Left kidney (tissue), 8 donors: ENCODE results near the gene ADORA2B. TPM values are rescaled to one million over a fixed set of nuclear protein-coding genes. Genes with fewer than 3 reads are reported as not detected.
A peak's percentile ranks its signal among the peaks of the same experiment; 100 is the strongest.
"Not testable (repeated sequence)": the region's sequence is repeated elsewhere in the genome, so short reads cannot be mapped to it uniquely, and the experiment has no call there.

Source experiments
- DNase-seq: peaks from one replicate; pipeline ENCODE4 v3.0.0-alpha.2; 2013
- long read RNA-seq, 8 donors: transcript quantifications; one replicate each; lab custom pipeline, GENCODE V29; 2026
- polyA plus RNA-seq: library from polyadenylated mRNA; unstranded; fragments of 120-200 nt; gene quantifications from one replicate; pipeline ENCODE4 v1.2.1, GENCODE V29; 2013; ENCODE audit not compliant: insufficient read length

The ADORA2B gene
- 4.6 TPM for polyA plus RNA-seq
- long read RNA-seq, donor 1, partial matches to known transcripts = 0 of 1 reads
- long read RNA-seq, donor 1, other reads (novel, unspliced or antisense) = 0 of 1 reads
- long read RNA-seq, donor 2, transcript ADORA2B-202 (1 exons, 1,875 nt) = major isoform, 6 of 6 reads
- long read RNA-seq, donor 2, partial matches to known transcripts = 0 of 6 reads
- long read RNA-seq, donor 2, other reads (novel, unspliced or antisense) = 0 of 6 reads
- long read RNA-seq, donor 3, partial matches to known transcripts = 11 of 19 reads
- long read RNA-seq, donor 3, other reads (novel, unspliced or antisense) = 6 of 19 reads
- long read RNA-seq, donor 4 = 0 reads
- long read RNA-seq, donor 5, partial matches to known transcripts = 0 of 1 reads
- long read RNA-seq, donor 5, other reads (novel, unspliced or antisense) = 0 of 1 reads
- long read RNA-seq, donor 6, partial matches to known transcripts = 38 of 43 reads
- long read RNA-seq, donor 6, other reads (novel, unspliced or antisense) = 0 of 43 reads
- long read RNA-seq, donor 7, transcript ADORA2B-202 (1 exons, 1,875 nt) = major isoform, 7 of 9 reads
- long read RNA-seq, donor 7, partial matches to known transcripts = 0 of 9 reads
- long read RNA-seq, donor 7, other reads (novel, unspliced or antisense) = 0 of 9 reads
- long read RNA-seq, donor 8 = 0 reads

DNA sequence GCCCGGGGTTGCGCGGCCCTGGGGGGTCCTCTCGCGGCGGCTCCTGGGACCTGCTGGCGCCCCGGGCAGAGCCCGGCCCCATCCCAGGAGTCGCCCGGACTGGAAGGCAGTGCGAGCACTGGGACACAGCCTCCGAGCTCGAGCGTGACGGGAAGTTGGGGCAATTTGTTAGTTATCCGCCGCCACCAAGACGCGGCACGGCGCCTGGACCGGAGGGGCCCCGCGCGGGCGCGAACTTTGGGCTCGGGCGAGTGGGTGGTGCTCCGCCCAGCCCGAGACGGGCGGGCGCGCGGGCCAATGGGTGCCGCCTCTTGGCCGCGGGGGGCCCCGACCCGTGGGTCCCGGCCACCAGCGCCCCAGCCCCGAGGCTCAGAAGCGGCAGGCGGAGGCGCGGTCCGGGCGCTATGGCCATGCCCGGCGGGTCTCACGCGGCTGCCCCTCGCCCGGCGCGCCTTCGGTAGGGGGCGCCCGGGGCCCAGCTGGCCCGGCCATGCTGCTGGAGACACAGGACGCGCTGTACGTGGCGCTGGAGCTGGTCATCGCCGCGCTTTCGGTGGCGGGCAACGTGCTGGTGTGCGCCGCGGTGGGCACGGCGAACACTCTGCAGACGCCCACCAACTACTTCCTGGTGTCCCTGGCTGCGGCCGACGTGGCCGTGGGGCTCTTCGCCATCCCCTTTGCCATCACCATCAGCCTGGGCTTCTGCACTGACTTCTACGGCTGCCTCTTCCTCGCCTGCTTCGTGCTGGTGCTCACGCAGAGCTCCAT is at the start of gene ADORA2B:
ADORA2B (plus strand) TSS at position 372 of the 768 bp plus-strand sequence; CDS start at position 491, 119 bp downstream.
- peak; percentile 70 for DNase-seq

DNA sequence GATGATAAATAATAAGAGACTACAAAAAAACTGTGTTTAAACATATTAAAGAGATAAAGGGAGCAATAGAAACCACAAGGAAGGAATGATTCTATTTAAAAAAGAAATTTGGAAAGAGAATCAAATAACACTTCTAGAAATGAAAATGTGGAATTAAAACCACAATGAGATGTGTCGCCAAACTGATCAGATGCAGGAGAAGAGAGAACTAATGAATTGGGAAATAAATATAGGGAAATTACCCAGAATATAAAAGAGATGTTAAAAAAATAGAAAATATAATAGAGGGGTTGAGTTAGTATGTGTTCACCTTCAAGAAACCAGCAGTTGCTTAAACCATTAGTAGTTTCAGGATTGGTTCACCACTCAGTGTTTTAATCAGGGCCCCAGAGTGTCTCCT is 48.7 kb upstream of the ADORA2B start:
- no peak for DNase-seq

DNA sequence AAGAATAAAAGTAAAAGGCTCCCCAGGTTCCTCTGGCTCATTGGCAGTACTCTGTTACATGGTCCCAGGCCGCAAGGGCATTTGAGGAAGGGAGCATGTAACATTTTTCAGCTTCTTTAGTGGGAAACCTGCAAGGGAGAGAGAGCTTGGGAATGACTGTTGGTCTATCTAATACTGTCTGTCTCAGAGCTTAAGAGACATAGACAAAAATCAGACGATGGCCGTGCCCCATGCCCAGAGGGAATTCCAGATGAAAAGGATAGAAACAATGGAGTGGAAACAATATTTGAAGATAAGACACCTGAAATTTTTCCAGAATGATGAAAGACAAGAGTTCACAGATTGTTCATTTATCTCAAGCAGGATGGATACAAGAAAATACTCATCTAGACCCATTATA is 48.1 kb upstream of the ADORA2B start:
- no peak for DNase-seq

DNA sequence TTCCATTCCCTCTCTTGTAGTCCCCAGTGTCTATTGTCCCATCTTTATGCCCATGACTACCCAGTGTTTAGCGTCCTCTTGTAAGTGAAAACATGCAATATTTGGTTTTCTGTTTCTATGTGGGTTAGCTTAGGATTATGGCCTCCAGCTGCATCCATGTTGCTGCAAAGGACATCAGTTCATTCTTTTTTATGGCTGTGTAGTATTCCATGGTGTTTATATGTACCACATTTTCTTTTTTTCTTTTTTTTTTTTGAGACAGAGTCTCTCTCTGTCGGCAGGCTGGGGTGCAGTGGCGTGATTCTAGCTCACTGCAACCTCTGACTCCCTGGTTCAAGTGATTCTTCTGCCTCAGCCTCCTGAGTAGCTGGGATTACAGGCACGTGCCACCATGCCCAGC is 45.3 kb upstream of the ADORA2B start:
- not testable (repeated sequence) for DNase-seq

DNA sequence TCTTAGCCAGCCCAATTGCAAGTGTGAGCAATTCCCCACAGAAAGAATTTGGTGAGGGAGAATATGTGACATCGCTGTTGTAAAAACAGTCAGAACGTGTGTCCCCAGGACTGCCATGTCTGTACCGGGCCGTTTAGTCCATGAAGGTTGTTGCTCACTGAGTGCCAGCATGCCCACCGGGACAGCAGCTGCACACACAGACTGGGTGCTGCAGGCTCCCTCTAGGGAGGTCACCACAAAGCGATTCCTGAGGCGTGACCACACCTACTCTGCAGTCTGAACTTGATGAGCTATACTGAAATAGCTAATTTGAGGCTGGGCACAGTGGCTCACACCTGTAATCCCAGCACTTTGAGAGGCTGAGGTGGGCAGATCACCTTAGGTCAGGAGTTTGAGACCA is 44.1 kb upstream of the ADORA2B start:
- no peak for DNase-seq

DNA sequence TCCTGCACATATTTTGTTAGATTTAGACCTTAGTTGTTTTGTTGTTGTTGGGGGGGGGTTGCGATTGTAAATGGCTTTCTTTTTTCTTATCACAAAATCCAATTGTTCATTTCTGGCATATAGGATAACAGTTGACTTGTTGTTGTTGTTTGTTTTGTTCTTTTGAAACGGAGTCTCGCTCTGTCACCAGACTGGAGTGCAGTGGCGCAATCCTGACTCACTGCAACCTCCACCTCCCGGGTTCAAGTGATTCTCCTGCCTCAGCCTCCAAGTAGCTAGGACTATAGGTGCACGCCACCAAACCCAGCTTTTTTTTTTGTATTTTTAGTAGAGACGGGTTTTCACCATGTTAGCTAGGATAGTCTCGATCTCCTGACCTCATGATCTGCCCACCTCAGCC is 39.7 kb upstream of the ADORA2B start:
- not testable (repeated sequence) for DNase-seq

DNA sequence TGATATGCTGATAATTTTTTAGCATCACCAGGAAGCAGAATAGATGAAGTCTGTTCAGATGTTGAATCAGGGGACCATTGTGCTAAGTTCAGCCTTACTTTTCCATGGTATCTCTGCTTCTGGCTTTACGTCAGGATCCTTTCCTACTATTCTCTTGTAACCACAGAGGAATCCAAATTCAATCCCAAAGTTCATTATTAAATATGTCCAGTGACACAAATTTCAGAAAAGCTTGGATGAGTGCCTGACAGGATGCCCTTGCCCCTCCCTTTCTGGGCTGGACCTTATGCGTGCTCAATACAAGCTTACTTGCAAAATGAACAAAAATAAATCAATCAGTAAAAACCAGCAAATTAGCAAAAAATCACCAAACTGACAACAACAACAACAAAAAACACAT is 37.6 kb upstream of the ADORA2B start:
- no peak for DNase-seq

DNA sequence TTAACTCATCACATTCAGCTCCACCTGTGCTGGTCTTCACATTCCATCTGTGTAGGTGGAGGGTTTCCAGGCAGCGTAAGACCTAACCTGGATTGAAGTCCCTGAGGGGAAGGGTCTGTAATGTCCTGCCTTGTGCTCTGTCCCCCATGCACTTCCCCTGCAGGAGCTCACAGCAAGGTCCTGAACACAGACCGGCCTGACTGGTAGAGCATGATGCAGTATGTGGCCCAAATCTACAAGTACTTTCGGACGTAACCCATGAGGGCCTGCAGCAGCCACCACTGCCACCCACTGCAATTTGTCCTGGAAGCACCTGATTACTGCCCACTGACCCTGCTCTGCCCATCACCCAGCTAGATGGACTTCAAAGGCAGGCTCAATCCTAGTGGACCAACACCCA is 36.6 kb upstream of the ADORA2B start:
- no peak for DNase-seq

DNA sequence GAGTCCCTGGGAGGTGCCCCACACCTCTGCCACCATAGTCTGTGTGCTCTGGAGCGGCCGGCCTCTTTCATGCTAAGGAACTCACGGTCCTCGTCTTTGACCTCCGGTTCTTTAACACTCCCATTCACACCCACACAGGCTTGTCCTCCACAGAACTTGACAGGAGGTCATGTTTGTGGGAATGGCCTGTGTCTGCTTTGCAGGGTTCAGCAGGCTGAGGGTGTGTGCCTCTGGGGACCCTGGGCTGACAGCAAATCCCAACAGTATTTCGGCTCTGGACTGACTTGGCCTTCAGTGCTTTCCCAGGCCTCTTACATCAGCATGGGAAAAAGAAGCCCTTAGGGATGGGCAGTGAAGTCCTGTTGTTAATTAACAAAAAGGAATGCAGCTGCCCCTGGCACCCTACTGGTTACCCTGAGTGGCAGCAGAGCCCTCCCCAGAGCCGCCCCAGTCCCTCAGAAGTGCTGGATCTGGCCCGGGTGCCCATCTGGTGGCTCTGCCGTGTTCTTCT is 35.4 kb upstream of the ADORA2B start:
- DNase-seq = no peak

DNA sequence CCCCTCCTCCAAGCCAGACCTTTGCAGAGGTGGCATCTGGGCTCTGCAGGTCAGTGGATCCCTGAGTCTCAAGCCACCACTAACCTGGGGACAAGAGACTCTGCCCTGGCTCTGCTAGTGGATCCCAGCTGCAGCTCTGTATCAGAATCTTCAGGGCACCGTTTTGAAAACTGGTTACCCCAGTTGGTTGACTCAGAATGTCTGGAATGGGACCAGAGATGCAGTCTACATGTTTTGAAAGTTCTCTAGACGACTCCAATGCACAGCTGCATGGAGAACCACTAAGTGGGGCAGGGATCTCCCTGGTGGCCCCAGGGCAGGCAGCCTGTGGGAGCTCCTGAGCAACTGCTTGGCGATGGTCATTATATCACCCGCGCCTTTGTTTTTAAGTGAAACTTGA is 34.1 kb upstream of the ADORA2B start:
- DNase-seq = no peak

DNA sequence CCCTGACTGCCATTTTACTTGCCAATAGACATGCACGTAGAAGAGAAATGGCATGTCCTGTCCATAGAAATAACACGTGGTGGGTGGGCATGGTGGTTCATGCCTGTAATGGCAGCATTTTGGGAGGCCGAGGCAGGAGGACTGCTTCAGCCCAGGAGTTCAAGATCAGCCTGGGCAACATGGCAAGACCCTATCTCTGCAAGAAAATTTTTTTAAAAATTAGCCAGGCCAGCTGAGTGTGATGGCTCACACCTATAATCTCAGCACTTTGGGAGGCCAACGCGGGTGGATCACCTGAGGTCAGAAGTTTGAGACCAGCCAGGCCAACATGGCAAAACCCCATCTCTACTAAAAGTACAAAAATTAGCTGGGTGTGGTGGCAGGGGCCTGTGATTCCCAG is 33.2 kb upstream of the ADORA2B start:
- DNase-seq = not testable (repeated sequence)

DNA sequence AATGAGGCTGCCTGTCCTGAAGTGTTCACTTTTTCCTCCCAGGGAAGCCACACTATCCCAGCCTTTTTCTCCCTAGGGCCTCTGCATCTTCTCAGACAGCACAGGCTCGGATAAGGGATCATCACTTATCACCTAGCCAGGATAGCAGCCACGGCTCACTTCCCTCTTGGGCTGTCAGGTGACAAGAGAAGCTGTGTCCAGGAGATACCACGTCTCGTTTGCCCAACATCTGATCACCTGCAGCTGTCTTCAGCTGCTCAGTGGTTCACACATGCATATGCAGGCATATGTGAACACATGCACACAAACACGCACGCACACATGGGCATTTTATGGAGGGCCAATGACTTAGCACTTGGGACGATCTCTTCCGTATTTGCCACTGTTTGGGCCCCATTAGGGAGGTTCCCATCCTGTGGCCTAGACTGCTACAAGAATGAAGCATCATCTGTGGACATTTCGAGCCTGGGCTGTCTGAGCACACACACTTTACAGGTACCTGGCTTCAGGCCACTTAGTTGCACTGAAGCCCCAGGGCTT is 32.4 kb upstream of the ADORA2B start:
- DNase-seq = no peak

DNA sequence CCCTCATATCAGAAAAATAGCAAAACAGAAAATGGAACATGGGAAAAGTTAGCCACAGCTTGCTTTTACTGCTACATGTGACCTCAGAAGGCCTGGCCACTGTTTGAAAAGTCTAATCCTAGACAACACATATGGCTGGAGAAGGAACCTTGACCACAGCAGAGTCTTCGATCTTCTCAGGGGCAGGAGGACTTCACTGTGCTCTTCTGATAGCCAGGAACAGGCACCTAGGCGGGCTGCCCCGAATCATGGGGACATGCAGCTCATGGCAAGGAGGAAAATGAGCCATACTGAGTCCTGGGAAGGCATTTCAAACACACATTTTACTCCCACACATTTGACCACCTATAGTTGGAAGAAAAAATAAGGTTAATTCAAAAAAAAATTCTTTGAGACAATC is 31.1 kb upstream of the ADORA2B start:
- DNase-seq = no peak

DNA sequence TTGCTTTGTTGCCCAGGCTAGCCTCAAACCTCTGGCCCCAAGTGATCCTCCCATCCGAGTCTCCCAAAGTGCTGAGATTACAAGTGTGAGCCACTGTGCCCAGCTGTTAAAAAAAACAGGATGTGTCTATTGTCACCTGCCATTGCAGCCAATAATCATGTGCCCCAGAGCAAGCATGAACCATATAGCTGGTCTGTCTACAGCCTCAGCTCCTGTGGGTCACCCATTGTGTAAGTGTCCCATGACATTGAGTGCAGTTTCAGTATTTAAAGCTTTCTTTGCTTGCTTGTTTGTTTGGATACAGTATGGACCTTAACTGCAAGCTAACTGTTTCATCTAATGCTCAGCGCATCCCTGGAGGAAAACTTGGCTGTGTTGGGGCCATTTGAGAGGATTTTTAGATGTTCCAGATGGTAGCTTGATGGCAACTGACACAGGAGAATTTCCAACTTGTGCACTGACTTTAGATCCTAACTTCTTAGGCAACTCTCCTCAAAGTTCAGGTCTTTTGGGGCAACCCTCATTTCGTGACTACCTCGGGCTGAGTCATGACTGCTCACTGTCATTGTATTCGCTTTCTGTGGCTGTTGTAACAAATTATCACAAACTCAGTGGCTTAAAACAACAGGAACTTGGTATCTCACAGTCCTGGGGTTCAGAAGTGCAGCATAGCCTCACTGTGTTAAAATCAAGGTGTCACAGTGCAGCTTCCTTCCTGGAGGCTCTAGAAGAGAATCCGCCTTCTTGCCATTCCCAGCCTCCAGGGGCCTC is 30.3 kb upstream of the ADORA2B start:
- no peak for DNase-seq

DNA sequence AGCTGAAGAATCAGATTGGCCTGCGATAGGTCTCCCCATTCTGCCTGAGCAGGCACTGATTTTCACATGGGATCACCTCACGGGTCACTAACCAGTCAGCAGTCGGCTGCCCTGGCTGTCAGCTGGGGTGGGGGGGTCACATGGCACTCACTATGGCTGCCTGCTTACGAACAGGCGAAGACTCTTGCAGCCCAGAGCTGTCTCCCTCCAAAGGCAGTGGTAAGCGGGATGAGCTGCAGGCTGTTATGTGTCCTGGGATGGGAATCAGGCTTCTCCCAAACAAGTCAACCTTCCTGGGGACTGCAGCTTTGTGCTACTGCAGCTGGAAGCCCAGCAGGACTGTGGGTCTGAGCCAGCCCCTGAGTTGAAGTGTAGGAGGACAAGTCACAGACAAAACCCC is 29.0 kb upstream of the ADORA2B start:
- DNase-seq = no peak

DNA sequence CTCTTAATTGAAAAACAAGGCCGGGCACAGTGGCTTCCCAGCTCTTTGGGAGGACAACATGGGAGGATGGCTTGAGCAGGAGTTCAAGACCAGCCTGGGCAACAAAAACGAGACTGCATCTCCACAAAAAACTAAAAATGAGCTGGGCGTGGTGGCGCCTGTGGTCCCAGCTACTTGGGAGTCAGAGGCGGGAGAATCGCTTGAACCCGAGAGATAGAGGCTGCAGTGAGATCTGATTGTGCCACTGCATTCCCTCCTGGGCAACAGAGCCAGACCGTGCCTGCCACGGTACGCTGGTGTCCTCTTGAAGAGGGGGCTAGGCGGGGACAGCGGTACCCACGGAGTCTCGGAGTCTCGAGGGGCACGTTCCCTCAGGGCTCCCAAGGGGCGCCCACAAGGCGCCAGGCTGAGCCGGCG is 27.9 kb upstream of the ADORA2B start:
- DNase-seq = no peak

DNA sequence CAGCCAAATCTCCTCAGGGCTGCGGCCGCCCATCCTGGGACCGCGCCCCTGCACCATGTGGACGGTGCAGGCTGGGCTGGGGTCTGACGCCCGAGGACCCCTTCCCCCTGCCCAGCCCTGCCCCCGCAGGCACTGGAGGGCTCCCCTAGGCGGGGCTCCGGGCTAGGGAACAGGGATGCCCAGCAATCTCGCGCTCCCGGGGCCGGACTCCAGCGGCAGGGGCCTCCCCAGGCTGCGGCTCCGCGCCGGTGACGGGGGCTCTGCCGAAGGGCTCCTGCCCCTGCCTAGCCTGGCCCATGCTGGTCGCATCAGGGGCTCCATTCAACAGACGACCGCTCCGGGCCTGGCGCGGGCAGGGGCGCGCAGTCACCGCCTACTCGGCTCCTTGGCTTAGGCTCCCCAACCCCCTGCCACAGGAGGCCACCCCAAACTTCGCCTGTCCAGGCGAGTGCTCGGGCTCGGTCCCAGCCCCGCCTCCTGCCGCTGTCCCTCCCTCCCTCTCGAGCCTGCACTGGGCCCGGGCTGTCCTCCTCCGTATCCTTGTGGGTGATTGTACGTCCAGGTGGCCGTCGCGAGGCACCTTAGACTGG is 27.4 kb upstream of the ADORA2B start:
- no peak for DNase-seq

DNA sequence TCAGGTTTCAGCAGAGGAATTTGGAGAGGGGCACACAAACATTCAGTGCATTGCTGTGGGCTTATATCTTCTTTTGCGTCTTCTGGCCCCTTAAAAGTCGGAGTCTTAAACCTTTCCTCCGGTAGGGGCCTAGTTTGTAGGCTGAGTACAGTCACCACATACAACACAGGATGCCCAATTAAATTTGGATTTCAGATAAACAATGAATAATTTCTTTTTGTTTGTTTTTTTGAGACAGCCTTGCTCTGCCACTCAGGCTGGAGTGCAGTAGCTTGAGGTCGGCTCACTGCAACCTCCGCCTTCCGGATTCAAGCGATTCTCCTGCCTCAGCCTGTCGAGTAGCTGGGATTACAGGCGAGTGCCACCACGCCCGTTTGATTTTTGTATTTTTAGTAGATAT is 26.7 kb upstream of the ADORA2B start:
- DNase-seq = no peak

DNA sequence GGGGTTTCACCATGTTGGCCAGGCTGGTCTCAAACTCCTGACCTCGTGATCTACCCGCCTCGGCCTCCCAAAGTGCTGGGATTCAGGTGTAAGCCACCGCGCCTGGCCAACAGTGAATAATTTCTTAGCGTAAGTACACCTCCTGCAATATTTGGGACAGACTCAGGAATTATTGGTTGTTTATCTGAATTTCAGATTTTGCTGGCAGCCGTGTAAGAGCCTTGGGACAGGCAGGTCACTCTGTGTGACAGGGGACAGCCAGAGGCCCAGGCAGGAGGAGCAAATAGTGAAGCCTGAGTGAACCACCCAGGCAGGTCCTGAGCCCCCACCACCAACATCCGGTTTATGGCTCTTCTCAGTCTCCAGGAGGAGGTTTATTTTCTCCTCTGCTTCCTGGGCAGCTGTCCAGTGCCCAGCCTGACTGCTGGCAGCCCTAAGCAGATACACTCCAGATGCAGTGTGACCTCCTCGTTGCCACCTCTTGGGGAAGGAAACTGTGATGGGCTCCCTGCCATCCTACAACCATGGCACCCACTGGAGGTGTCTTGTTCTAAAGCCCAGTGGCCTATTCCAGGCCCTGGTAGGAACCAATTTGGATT is 26.2 kb upstream of the ADORA2B start:
- DNase-seq = no peak

DNA sequence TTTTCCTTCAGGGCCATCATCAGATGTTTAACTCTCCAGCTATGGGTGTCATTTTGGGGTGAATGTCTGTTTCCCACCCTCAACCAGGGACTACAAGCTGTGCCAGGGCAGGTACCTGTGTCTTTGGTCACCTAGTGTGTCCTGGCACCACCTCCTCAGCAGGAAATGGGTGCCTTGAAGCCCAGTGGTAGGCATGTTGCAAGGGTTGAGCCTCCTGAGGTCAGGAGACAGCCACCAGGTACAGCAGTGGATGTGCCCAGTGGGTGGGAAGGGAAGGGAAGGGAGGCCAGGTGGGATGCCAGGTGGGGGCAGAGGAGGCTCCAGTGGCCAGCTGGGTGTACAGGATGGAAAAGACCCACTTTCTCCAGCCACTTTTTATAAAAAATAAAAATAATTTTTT is 25.5 kb upstream of the ADORA2B start:
- DNase-seq = no peak

DNA sequence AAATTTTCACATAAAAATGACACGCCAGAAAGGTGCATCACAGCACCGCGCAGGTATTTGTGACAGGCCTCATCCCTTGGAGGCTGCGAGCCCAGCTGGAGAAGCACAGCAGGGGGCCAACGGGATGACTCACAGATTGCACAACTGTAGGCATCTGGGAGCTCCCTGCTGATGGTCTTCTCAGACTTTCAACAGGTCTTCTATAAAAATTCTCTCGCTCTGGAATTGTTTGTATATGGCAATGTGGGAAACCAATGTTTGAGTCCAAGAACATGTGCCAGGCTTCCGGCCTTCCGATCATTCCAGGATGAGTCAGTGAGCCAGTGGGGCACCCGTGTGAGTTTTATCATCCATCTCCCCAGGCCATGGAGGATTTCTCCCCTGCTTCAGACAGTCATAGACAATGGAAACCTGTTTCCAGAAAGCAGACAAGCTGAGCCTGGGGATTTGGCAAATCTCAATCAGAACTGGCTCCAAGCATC is 24.1 kb upstream of the ADORA2B start:
- no peak for DNase-seq
